Coronary artery (tissue), 2 donors: ENCODE data around the gene TMCO4.

Experiments used
- DNase-seq: peaks from one replicate; pipeline ENCODE4 v3.0.0-alpha.2; 2017; ENCODE audit warnings: low spot score
- H3K27ac ChIP-seq, 2 donors: fragments of 200-600 bp; sonication (generic); one replicate each; pipeline ENCODE4 v1.5.1; 2016 to 2019
- H3K4me3 ChIP-seq: fragments of 200-600 bp; sonication (generic); 2 replicates; pipeline ENCODE4 v1.5.1; 2016; ENCODE audit warnings: mild to moderate bottlenecking, moderate library complexity
- CTCF ChIP-seq: fragments of 200-600 bp; sonication (generic); IDR thresholded peaks from one replicate; pipeline ENCODE4 v1.5.1; 2019; ENCODE audit warnings: antibody characterized with exemption

Gene TMCO4

DNA sequence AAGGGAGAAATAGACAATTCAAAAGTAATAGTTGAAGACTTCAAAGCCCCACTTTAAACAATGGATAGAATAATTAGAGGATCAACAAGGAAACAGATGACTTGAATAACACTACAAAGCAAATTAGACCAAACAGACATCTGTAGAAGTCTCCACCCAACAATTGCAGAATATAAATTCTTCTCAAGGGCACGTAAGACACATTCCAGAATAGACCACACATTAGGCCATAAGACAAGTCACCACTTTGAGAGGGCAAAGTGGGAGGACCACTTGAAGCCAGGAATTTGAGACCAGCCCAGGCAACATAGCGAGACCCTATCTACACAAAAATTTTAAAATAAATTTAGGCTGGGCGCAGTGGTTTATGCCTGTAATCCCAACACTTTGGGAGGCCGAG, 35.9 kb upstream of the TMCO4 start:
- no peak for TF ChIP-seq CTCF
- no peak overlapping the region for H3K4me3 ChIP-seq
- H3K27ac ChIP-seq, result no peak overlapping the region
- no peak for DNase-seq

GRCh38 chr1:19831441-19831840, 31.7 kb upstream of the TMCO4 start:
- Histone ChIP-seq H3K27ac (no peak overlapping the region), H3K4me3 (no peak overlapping the region)
- no peak for TF ChIP-seq CTCF
- DNase-seq, result no peak

- no peak overlapping the region for H3K27ac ChIP-seq
- no peak for TF ChIP-seq CTCF
- no peak for DNase-seq
- no peak overlapping the region for H3K4me3 ChIP-seq
These were observed 28.8 kb upstream of the TMCO4 start for GRCh38 chr1:19828546-19828945.

DNA sequence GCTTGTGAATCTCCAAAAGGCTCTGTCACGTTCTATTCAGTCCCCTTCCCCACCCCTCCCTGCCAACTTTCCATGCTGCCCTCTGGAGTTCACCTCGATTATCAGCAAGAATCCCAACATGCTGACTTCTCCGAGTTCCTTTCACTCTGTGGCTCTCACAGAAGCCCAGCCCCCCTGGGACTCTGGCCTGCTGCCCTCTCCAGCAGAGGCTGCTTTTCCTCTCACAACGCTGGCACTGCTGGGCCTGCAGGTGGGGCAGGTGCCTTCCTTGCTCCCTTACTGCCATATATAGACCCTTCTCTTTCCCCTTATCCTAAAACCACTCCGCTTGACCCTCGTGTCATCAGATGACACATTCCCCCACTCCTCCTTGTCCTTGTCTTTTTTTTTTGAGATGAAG, 25.6 kb upstream of the TMCO4 start:
- no peak overlapping the region for H3K4me3 ChIP-seq
- H3K27ac ChIP-seq, result no peak overlapping the region
- TF ChIP-seq CTCF, result no peak
- no peak for DNase-seq

GRCh38 chr1:19824541-19824940, 24.8 kb upstream of the TMCO4 start:
- Histone ChIP-seq H3K4me3 (no peak overlapping the region), H3K27ac (no peak overlapping the region)
- TF ChIP-seq CTCF, result no peak
- DNase-seq, result no peak

DNA sequence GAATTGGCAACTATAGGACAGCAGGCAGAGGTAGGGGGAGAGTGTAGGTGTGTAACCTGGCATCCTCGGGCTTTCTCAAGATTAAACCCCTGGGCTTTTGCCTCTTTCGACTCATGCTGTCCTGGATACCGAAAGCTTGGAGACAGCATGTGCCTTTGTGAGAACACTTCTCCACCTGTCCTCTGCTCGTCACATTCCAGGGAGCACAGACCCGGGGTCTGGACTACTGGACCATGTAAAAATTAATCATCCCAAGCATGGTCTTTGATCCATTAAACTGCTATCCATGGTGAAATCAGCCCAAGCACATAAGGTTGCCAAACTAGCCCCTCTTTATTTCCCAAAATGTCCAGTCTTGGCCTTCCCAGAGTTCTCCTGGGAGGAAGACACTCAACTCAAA, 24.3 kb upstream of the TMCO4 start:
- no peak for TF ChIP-seq CTCF
- no peak overlapping the region for H3K27ac ChIP-seq
- H3K4me3 ChIP-seq, result no peak overlapping the region
- no peak for DNase-seq

- no peak for DNase-seq
- TF ChIP-seq CTCF, result no peak
- no peak overlapping the region for H3K4me3 ChIP-seq
- no peak overlapping the region for H3K27ac ChIP-seq
These were observed 20.0 kb upstream of the TMCO4 start for GRCh38 chr1:19819701-19820100.
